LNCaP clone FGC (cell line): Measurements from ENCODE around the gene JAML.

Experiments
- DNase-seq: peaks from one replicate; pipeline ENCODE4 v3.0.0-alpha.2; 2011; ENCODE audit warnings: low read depth
- H3K4me3 ChIP-seq: 2 replicates; pipeline ENCODE4 v1.5.1; 2011; ENCODE audit warnings: mild to moderate bottlenecking, low read depth, low read length, control low read depth
- TF ChIP-seq, protein P1 (sequence below): IDR thresholded peaks from 2 replicates; pipeline ENCODE4 v1.5.1; 2012; ENCODE audit warnings: mild to moderate bottlenecking; ENCODE audit not compliant: control insufficient read depth, insufficient read depth; ENCODE audit errors: extremely low read depth

JAML gene

DNA sequence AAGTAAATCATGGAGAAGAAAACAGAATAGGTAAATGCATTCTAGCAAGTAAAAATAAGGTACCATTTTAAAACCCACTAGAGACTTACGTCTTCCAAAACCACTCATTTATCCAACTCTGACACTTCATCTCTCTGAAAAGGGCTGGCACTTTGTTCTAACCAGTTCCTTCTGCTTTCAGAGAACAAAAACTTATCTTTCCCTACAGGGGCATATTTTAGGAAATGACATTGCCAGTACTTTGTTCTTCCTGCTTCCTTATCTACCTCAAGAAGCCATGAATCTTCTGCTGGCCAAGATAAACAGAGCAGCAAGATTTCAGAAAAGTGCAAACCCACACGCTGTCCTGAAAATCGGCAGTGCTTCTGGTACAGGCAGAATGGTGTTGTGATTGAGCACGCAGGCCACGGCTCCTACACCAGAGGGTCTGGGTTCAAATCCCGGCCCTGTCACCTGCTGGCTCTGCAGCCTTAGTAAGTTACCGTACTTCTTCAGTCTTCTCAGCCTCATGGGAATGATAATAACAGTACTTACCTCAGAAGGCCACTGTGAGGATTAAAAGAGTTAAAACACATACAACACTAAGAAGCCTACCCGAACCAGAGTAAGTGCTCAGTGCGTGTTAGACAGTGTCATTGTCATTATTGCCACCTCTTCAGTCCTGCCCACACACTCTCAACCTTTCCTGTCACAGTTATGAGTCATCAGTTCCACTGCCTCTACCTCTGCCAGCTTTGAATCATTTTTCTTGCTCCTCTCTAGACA lies 16.4 kb upstream of the JAML start:
- H3K4me3 ChIP-seq: peak overlapping the region; percentile 13; the same call in 1 of the 2 replicates
- peak; percentile 74 for DNase-seq
- TF ChIP-seq, protein P1, sequence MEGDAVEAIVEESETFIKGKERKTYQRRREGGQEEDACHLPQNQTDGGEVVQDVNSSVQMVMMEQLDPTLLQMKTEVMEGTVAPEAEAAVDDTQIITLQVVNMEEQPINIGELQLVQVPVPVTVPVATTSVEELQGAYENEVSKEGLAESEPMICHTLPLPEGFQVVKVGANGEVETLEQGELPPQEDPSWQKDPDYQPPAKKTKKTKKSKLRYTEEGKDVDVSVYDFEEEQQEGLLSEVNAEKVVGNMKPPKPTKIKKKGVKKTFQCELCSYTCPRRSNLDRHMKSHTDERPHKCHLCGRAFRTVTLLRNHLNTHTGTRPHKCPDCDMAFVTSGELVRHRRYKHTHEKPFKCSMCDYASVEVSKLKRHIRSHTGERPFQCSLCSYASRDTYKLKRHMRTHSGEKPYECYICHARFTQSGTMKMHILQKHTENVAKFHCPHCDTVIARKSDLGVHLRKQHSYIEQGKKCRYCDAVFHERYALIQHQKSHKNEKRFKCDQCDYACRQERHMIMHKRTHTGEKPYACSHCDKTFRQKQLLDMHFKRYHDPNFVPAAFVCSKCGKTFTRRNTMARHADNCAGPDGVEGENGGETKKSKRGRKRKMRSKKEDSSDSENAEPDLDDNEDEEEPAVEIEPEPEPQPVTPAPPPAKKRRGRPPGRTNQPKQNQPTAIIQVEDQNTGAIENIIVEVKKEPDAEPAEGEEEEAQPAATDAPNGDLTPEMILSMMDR: no peak

DNA sequence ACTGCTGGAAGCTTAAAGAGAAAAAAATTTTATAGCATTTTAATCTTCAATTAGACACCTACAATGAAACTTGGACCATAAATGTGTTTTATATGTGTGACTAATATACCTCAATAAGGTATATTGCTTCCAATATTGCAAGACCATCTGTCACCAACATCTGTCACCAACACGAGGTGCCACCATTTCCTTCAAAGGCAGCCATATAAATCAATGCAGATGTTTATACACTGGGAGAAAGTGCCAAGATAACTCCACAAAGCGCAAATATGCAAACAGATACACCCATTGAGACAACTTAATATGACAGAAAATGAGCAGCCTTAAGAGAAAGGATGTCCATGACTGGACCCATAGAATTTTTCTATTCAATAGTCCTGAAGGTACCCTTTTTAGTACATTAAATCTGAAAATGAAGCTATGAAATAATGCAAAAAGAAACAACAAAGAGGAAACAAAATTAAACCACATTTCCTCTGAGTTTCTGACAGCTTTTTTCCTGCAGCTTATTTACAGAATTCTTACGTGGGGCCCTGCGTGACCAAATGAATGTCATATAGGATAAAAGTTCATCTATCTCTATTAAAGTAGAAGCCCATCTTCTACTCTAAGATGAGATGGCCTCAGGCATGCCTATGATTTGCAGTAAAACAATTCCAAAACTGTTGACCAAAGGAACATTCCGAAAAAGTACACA lies 14.8 kb upstream of the JAML start:
- TF ChIP-seq, protein P1: no peak
- DNase-seq: no peak
- no peak overlapping the region for H3K4me3 ChIP-seq

DNA sequence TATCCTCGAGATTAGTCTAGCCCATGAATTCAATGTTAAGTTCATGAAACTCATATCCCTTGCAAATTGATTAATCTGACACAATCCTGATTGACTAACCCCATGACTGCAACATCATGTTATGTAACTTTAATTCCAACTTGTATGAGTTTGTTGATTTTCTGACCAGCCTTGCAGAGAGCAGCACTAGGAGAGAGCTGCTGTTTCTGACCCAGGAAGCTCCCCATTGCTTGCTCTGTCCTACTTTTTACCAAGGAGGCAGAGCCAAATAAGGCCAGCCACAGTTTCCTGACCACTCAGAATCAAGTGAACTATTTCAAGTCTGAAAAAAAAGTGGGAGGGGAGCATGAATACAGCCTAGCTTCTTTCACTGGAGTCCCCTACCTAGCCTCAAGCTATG lies 14.1 kb upstream of the JAML start:
- no peak for DNase-seq
- TF ChIP-seq, protein P1: no peak
- no peak overlapping the region for H3K4me3 ChIP-seq

DNA sequence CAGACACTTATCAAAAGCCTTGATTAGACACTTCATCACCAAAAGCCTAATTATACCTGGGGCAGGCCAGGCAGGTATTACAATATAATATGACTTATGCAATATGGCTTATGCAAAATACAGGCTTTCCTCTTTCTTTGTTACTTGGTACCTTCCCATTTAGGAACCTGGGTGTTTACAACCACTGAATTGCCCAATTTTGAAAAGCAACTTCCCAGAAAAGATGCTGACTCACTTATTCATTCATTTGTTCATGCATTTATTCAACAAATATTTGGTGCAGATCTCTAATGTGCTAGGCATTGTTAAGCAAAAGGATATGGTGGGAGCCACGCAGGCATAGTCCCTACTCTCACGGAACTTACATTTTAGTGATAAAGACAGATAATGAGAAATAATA lies 13.6 kb upstream of the JAML start:
- no peak for DNase-seq
- TF ChIP-seq, protein P1: no peak
- H3K4me3 ChIP-seq: no peak overlapping the region

DNA sequence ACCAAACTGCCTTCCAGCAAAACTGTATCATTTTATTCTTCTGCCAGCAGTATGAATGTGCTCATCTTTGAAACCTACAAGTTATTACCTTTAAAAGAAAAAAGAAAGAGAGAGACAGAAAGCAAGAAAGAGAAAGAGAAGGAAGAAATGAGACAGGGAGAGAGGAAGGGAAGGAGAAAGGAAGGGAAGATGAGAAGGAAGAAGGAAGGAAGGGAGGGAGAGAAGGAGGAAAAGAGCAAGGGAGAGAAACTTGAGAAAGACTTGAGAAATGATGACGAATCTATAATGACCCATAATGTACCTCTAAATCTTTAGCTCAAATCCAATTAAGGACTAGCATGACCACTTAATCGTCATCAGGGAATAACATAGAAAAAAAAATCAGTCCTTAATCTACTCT lies 11.4 kb upstream of the JAML start:
- no peak for DNase-seq
- TF ChIP-seq, protein P1: no peak
- H3K4me3 ChIP-seq: no peak overlapping the region

DNA sequence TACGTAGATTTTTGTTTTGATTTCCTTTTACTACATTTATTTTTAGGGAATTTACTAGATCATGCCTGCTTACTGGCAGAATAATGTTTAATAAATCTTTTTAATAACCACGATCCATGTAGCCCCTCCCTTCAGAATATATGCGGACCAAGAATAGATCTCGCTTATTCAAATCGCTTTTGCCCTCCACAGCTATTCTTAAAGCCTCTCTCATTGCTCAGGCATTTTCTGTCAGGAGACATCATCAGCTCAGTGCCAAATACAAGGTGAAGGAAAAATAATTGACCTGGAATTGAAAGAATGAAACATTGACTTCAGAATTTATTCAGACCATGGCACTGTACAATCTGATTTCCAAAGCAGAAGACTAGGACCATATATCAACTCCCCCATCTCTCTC lies 10.0 kb upstream of the JAML start:
- TF ChIP-seq, protein P1: no peak
- no peak overlapping the region for H3K4me3 ChIP-seq
- DNase-seq: no peak

DNA sequence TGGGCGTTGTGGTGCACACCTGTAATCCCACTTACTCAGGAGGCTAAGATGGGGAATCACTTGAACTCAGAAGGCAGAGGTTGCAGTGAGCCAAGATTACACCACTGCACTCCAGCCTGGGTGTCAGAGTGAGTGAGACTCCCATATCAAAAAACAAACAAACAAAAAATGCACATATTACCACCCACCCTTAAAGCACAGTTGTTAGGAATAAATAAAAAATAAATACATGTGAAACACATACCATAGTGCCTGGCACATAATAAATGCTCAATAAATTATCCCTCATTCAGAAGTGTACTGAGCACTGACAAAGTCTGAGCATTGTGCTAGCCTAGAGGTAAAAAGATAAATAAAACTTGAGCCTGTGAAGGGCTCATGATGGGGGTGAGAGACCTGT lies 9.0 kb upstream of the JAML start:
- TF ChIP-seq, protein P1: no peak

More for the DNA sequence above, 9.0 kb upstream of the JAML start:
- H3K4me3 ChIP-seq: no peak overlapping the region
- no peak for DNase-seq
